SU-DHL-6 (cell line): ENCODE results near the gene ADPRS.

Experiments used
- CTCF ChIP-seq: fragments of 200-600 bp; sonication (generic); IDR thresholded peaks from one replicate; pipeline ENCODE4 v1.5.1; 2017; ENCODE audit warnings: antibody characterized with exemption, mild to moderate bottlenecking, low read length, moderate library complexity; ENCODE audit not compliant: insufficient read depth, poor library complexity, severe bottlenecking
- EZH2phosphoT487 ChIP-seq: fragments of 200-600 bp; sonication (generic), shearing (Covaris generic); conservative IDR thresholded peaks from 2 replicates; pipeline ENCODE4 v1.6.1; 2018; ENCODE audit warnings: mild to moderate bottlenecking, antibody characterized with exemption, low read length, moderate library complexity, mixed read lengths

DNA sequence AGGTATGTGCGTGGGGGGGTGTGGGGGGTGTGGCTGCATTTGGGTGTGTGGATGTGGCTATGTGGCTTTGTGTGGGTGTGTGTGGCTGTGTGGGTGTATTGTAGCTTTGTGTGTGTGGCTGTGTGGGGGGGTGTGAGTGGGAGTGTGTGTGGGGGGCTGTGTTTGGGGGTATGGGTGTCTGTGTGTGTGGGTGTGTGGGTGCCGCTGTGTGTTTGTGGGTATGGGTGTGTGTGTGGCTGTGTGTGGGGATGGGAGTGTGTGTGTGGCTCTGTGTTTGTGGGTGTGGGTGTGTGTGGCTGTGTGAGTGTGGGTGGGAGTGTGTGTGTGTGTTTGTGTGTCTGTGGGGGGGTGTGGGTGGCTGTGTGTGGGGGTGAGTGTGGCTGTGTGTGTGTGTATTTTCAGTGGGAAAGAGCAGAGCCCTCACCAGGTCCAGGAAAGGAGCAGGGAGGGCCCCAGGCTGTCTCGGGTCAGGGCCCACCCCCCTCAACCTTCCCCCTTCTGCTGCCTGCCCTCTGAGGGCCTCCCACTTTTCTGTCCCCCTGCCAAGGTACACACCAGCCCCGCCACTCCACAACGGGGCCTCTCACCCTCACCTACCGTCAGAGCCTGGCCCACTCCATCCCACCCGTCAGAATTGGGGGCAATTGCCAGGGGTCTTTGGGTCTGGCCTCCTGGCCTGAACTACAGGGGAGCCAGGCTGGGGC is 38.3 kb downstream of the ADPRS start:
- TF ChIP-seq CTCF: no peak
- no peak for TF ChIP-seq EZH2phosphoT487
